Gastroesophageal sphincter (tissue), 4 donors: ENCODE results near the gene ZSWIM3. TPM values are rescaled to one million over a fixed set of nuclear protein-coding genes. Genes with fewer than 3 reads are reported as not detected.

Experiments used
- ATAC-seq: fragments of 150-250 bp; one replicate; pipeline ENCODE4 v1.9.1; 2016; ENCODE audit warnings: mild to moderate bottlenecking, moderate library complexity
- H3K27ac ChIP-seq, 4 donors: fragments of 200-600 bp; sonication (generic) in 3 of 4; 1 replicate in 3 of 4; 2 replicates in 1 of 4; pipeline ENCODE4 v1.5.1; 2016 to 2019
- H3K27me3 ChIP-seq: fragments of 200-600 bp; sonication (generic); one replicate; pipeline ENCODE4 v1.5.1; 2019
- H3K36me3 ChIP-seq, 2 donors: fragments of 200-600 bp; sonication (generic); one replicate each; pipeline ENCODE4 v1.5.1; 2019; ENCODE audit warnings: control low read depth in 1 of 2
- H3K4me1 ChIP-seq, 3 donors: fragments of 200-600 bp; sonication (generic); 1 replicate in 2 of 3; 2 replicates in 1 of 3; pipeline ENCODE4 v1.5.1; 2016 to 2019; ENCODE audit warnings: control low read depth in 2 of 3
- H3K4me3 ChIP-seq, 2 donors: fragments of 200-600 bp; sonication (generic); one replicate each; pipeline ENCODE4 v1.5.1; 2019; ENCODE audit warnings: mild to moderate bottlenecking in 1 of 2, moderate library complexity in 1 of 2
- H3K9me3 ChIP-seq, 3 donors: fragments of 200-600 bp; sonication (generic); one replicate each; pipeline ENCODE4 v1.5.1; 2017 to 2019; ENCODE audit warnings: control low read depth in 2 of 3
- CTCF ChIP-seq, 4 experiments: fragments of 200-600 bp in 2 of 4; fragments of 450-650 bp in 2 of 4; sonication (generic) in 1 of 4; IDR thresholded peaks; one replicate each; pipeline ENCODE4 v1.5.1; 2017 to 2019; ENCODE audit warnings: antibody characterized with exemption in 4 of 4, mild to moderate bottlenecking in 2 of 4, moderate library complexity in 2 of 4
- EP300 ChIP-seq: sonication (generic); formaldehyde crosslinking; IDR thresholded peaks from one replicate; pipeline ENCODE4 v1.6.1; 2017; ENCODE audit warnings: antibody characterized with exemption, mild to moderate bottlenecking
- POLR2A ChIP-seq, 2 donors: fragments of 450-650 bp; IDR thresholded peaks; one replicate each; pipeline ENCODE4 v1.6.1; 2017; ENCODE audit warnings: antibody characterized with exemption in 2 of 2, mild to moderate bottlenecking in 2 of 2, moderate library complexity in 1 of 2
- POLR2AphosphoS5 ChIP-seq: sonication (generic); formaldehyde crosslinking; IDR thresholded peaks from one replicate; pipeline ENCODE4 v1.6.1; 2017; ENCODE audit warnings: antibody characterized with exemption
- WGBS, 2 donors: methylation state at CpG; one replicate each; pipeline ENCODE4 v1.1.5; 2018; ENCODE audit warnings: low coverage in 1 of 2; 5-methylcytosine and 5-hydroxymethylcytosine counted together
- total RNA-seq, 4 donors: library from RNA; depleted of rRNA; stranded (reverse); fragments of >200 nt; gene quantifications; one replicate each; pipeline ENCODE4 v1.1.0, GENCODE V29; 2016

ZSWIM3 gene
- total RNA-seq, 4 donors from 2014 or later: 2.8 to 5.0 (median 4.4) TPM

DNA sequence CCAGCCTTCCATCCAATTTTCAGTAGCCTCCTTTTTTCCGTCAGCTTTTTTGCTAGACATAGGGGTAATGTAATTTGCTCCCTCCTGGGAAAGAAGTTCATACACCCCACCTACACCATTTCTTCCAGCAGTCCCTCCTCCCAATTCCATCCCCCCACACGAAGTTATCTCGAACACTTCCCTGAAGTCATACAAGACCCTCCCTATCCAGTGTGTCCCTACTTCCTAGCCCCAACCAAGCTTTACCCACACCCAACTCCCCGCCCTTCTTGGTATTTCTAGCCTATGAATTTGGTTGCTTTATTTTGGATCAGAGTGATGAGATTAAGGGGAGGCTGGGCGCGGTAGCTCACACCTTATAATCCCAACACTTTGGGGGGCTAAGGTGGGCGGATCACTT, 43.9 kb upstream of the ZSWIM3 start:
- no peak overlapping the region for H3K27ac ChIP-seq
- peaks cover 0 to 28% (median 8%) of the 10 kb centered on the region in 3 donors for H3K4me1 ChIP-seq
- no peaks in the 10 kb centered on the region for H3K9me3 ChIP-seq
- peaks cover 0 to 31% of the 10 kb centered on the region in 2 donors for H3K36me3 ChIP-seq
- no peak overlapping the region for H3K4me3 ChIP-seq
- H3K27me3 ChIP-seq: no peaks in the 10 kb centered on the region
- no peak for ATAC-seq
- no peak for TF ChIP-seq POLR2A (IDR thresholded peaks at IDR 0.05)
- TF ChIP-seq EP300: no peak
- no peak for TF ChIP-seq POLR2AphosphoS5
- no peak for TF ChIP-seq CTCF (IDR thresholded peaks at IDR 0.05)
- WGBS, 2 donors: 26 to 37% methylated on average over 3 to 4 of the region's 7 CpGs

DNA sequence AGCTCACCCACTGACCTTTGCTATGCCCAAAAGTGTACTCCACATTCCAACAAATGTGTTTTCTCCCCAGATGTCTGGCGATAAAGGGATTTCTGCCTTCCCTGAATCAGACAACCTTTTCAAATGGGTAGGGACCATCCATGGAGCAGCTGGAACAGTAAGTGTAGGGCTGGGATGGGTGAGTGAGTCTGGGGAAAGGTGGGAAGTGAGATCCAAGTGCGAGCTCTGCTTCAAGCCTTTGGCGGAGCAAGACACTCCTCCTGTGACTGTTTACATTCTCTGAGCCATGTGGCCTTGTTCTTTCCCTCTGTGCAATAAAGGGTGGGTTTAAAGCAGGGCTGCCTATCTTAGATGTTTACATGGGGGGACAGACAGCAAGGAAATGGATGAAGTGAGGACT, 43.1 kb upstream of the ZSWIM3 start:
- 78 to 100% methylated on average over 1 of the region's 3 CpGs for WGBS, 2 donors

DNA sequence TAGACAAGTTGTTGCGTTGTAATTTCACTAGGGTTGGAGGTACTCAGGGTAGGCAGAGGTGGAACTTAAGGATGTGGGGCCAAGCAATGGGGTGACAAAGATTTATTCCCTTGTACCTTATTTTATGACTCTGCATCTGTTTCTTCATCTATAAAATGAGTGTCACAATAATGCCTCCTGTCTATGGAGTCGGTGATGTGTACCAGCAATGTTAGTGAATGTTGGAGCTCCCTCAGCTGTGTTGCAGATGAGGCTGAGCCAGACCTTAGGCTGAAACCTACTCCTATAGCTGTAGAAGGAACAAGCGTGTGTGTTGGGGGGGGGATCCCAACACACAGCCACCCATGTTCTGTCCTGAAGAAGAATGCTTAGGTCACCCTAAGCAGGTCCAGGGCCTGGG, 40.5 kb upstream of the ZSWIM3 start:
- WGBS, 2 donors: 100% methylated on average over 1 of the region's 3 CpGs
- H3K27me3 ChIP-seq: peaks cover 6% of the 10 kb centered on the region
- no peaks in the 10 kb centered on the region for H3K9me3 ChIP-seq
- no peak for ATAC-seq
- H3K4me3 ChIP-seq: no peak overlapping the region
- H3K27ac ChIP-seq: peak overlapping the region in 3 of 4 donors; percentile 44 to 63 (median 46)
- no peaks in the 10 kb centered on the region for H3K36me3 ChIP-seq
- TF ChIP-seq CTCF (IDR thresholded peaks at IDR 0.05) (no peak), POLR2A (IDR thresholded peaks at IDR 0.05) (no peak), EP300 (no peak), POLR2AphosphoS5 (no peak)
- H3K4me1 ChIP-seq: peaks cover 0 to 24% (median 8%) of the 10 kb centered on the region in 3 donors

More for the DNA sequence above, 43.1 kb upstream of the ZSWIM3 start:
- H3K27me3 ChIP-seq: no peaks in the 10 kb centered on the region
- peaks cover 0 to 28% (median 8%) of the 10 kb centered on the region in 3 donors for H3K4me1 ChIP-seq
- TF ChIP-seq POLR2A (IDR thresholded peaks at IDR 0.05) (no peak), CTCF (IDR thresholded peaks at IDR 0.05) (no peak), POLR2AphosphoS5 (no peak), EP300 (no peak)
- H3K9me3 ChIP-seq: no peaks in the 10 kb centered on the region
- ATAC-seq: no peak
- no peak overlapping the region for H3K4me3 ChIP-seq
- peaks cover 0 to 23% of the 10 kb centered on the region in 2 donors for H3K36me3 ChIP-seq
- no peak overlapping the region for H3K27ac ChIP-seq

- ATAC-seq: peak; percentile 39
- TF ChIP-seq POLR2A (IDR thresholded peaks at IDR 0.05) (no peak), POLR2AphosphoS5 (no peak), EP300 (no peak)
- Histone ChIP-seq H3K4me1 (peaks cover 0 to 27% (median 8%) of the 10 kb centered on the region in 3 donors), H3K36me3 (no peaks in the 10 kb centered on the region), H3K27me3 (peaks cover 6% of the 10 kb centered on the region), H3K4me3 (no peak overlapping the region), H3K9me3 (no peaks in the 10 kb centered on the region), H3K27ac (peak overlapping the region in 3 of 4 donors; percentile 44 to 63 (median 46))
- WGBS, 2 donors: 41 to 54% methylated on average over 2 to 7 of the region's 9 CpGs
These were observed 39.8 kb upstream of the ZSWIM3 start for GRCh38 chr20:45817376-45818194.

DNA sequence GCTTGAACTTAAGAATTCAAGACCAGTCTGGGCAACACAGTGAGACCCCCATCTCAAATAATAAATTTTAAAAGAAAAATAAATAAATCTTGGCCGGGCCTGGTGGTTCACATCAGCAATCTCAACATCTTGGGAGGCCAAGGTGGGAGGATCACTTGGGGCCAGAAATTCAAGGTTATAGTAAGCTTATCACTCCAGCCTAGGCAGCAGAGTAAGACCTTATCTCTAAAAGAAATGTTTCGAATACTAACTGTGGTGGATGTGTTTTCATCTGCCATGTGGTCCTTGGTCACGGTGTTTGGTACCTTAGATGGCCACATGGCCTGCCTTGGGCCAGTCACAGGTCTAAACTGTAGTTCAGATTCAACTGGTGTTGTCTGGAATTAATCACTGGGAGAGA, 39.2 kb upstream of the ZSWIM3 start:
- Histone ChIP-seq H3K4me1 (peaks cover 0 to 27% (median 4%) of the 10 kb centered on the region in 3 donors), H3K27me3 (peaks cover 13% of the 10 kb centered on the region), H3K27ac (peak overlapping the region in 3 of 4 donors; percentile 44 to 63 (median 46)), H3K36me3 (no peaks in the 10 kb centered on the region), H3K9me3 (no peaks in the 10 kb centered on the region), H3K4me3 (no peak overlapping the region)
- ATAC-seq: no peak
- 50 to 80% methylated on average over 2 to 3 of the region's 3 CpGs for WGBS, 2 donors
- no peak for TF ChIP-seq EP300
- TF ChIP-seq POLR2AphosphoS5: no peak
- TF ChIP-seq CTCF (IDR thresholded peaks at IDR 0.05): no peak
- TF ChIP-seq POLR2A (IDR thresholded peaks at IDR 0.05): no peak
